IPS DF 6.9 (cell line): ENCODE data around the gene CREB3L1.

Source experiments
- DNase-seq: peaks from one replicate; pipeline ENCODE4 v3.0.0-alpha.2; 2013; ENCODE audit warnings: low read depth, low spot score
- H3K27ac ChIP-seq: one replicate; pipeline ENCODE4 v1.5.1; 2013; ENCODE audit warnings: low read length, control low read depth
- H3K27me3 ChIP-seq: 2 replicates; pipeline ENCODE4 v1.6.1; 2013; ENCODE audit warnings: mild to moderate bottlenecking, low read length; ENCODE audit not compliant: control insufficient read depth, insufficient read depth
- H3K36me3 ChIP-seq: 2 replicates; pipeline ENCODE4 v1.6.1; 2013; ENCODE audit warnings: low read length; ENCODE audit not compliant: control insufficient read depth, insufficient read depth
- H3K4me1 ChIP-seq: 2 replicates; pipeline ENCODE4 v1.6.1; 2013; ENCODE audit warnings: low read length; ENCODE audit not compliant: control insufficient read depth, insufficient read depth
- H3K4me3 ChIP-seq: 2 replicates; pipeline ENCODE4 v1.5.1; 2013; ENCODE audit warnings: mild to moderate bottlenecking, low read length
- H3K9me3 ChIP-seq: 2 replicates; pipeline ENCODE4 v1.6.1; 2013; ENCODE audit warnings: low read length, inconsistent platforms; ENCODE audit not compliant: control insufficient read depth, insufficient read depth
- WGBS: extraction: QIAGEN DNeasy Blood & Tissue Kit; methylation state at CpG from one replicate; pipeline ENCODE4 v1.1.7; 2013; ENCODE audit warnings: mixed read lengths, missing lambda C conversion rate; ENCODE audit not compliant: insufficient read length, insufficient coverage; 5-methylcytosine and 5-hydroxymethylcytosine counted together

CREB3L1 gene

DNA sequence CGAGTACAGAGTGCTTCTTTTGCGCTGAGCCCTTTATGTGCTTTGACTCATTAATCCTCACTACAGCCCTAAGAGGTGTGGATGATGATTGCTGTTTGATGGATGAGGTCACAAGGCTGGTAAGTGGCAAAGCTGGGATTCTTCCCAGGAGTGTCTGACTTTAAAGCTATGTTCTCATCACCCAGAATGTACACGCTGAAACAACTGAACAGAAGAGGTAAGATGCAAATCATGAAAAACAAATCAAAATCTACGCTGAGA, 37.7 kb upstream of the CREB3L1 start:
- H3K27me3 ChIP-seq, result peaks cover 4% of the 10 kb centered on the region; the same call in 1 of the 2 replicates
- no CpG with 5 or more reads among the region's 4 CpGs for WGBS
- no peak overlapping the region for H3K4me3 ChIP-seq
- no peaks in the 10 kb centered on the region for H3K9me3 ChIP-seq
- DNase-seq, result no peak
- no peaks in the 10 kb centered on the region for H3K36me3 ChIP-seq
- H3K4me1 ChIP-seq, result peaks cover 6% of the 10 kb centered on the region; the same call in 1 of the 2 replicates
- no peak overlapping the region for H3K27ac ChIP-seq

DNA sequence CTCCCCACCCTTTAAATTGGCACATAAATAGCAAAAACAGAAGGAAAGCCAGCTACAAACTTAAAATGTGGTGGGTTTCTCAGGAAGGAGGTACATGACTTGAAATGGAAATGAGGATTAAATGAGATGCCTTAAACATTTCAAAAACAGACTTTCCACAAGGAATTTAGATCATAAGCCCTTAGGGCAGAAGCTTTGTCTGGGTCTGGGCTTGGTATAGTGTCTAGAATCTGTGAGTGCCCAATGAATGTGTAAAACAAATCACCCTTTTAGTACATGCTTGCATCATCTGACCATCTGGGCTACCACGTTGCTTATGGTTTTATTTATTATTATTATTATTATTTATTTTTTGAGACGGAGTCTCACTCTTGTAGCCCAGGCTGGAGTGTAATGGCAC, 37.1 kb upstream of the CREB3L1 start:
- Histone ChIP-seq H3K9me3 (no peaks in the 10 kb centered on the region), H3K36me3 (no peaks in the 10 kb centered on the region), H3K27ac (no peak overlapping the region), H3K27me3 (peaks cover 4% of the 10 kb centered on the region; the same call in 1 of the 2 replicates), H3K4me3 (no peak overlapping the region), H3K4me1 (peaks cover 6% of the 10 kb centered on the region; the same call in 1 of the 2 replicates)
- WGBS, result no CpG with 5 or more reads among the region's 2 CpGs
- DNase-seq, result no peak

DNA sequence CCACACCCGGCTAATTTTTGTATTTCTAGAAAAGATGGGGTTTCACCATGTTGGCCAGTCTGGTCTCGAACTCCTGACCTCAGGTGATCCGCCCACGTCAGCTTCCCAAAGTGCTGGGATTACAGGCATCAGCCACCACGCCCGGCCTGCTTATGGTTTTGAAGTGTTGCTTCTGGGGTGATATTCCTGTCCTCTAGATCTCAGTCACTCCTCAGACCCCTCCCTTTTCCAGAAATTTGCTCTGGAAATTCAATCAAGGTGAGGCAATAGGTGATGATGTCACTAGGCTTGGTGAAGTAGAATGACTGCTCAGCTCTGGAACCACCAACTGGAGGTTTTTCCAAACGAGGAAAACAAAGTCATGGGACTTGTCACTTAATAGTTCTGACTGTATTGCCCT, 36.6 kb upstream of the CREB3L1 start:
- Histone ChIP-seq H3K4me1 (peaks cover 6% of the 10 kb centered on the region; the same call in 1 of the 2 replicates), H3K27me3 (peaks cover 4% of the 10 kb centered on the region; the same call in 1 of the 2 replicates), H3K27ac (no peak overlapping the region), H3K9me3 (no peaks in the 10 kb centered on the region), H3K36me3 (no peaks in the 10 kb centered on the region), H3K4me3 (no peak overlapping the region)
- no CpG with 5 or more reads among the region's 7 CpGs for WGBS
- no peak for DNase-seq

DNA sequence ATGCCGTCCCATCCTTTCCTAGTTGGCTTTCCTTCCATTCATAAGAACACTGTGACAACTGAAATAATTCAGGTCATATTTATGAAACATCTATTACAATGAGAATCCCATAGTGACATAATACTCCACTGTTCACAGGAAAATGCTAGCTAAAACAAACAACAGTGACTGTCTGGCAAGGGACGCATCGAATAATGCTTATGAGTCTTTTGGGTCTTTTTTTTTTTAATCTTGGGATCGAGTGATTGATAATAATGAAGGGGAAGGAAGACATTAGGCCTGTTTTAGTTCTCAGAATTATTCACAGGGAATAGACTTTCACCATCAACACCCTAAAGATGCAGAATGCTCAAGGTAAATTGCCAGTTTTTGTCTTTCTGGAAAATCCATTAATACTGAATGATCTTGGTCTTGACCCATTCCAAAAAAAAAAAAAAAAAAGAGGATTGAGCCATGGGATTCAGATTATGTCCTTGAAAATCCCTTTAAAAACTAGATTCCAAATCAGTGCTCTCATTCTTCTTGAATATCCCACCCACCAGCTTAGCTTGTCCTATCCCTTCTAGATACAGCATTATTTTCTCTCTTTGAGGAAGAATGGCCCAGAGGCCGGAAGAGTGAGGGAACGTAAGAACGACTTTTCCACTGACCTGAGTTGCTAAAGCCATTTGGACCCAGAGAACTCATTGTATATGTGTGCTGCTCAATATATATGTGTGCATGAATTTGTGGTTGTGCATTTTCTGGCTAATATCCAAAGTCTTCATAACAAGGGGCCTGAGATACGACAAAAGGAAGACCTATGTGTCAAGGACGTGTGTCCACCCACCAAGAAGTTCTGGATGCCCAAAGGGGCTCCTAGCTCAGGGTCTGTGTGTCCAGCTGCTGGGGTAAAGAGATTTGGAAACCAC, 35.2 kb upstream of the CREB3L1 start:
- Histone ChIP-seq H3K27ac (no peak overlapping the region), H3K36me3 (no peaks in the 10 kb centered on the region), H3K4me1 (peaks cover 4% of the 10 kb centered on the region; the same call in 1 of the 2 replicates), H3K9me3 (no peaks in the 10 kb centered on the region), H3K4me3 (no peak overlapping the region; the same call in 1 of the 2 replicates), H3K27me3 (peaks cover 4% of the 10 kb centered on the region; the same call in 1 of the 2 replicates)
- WGBS, result no CpG with 5 or more reads among the region's 9 CpGs
- no peak for DNase-seq

DNA sequence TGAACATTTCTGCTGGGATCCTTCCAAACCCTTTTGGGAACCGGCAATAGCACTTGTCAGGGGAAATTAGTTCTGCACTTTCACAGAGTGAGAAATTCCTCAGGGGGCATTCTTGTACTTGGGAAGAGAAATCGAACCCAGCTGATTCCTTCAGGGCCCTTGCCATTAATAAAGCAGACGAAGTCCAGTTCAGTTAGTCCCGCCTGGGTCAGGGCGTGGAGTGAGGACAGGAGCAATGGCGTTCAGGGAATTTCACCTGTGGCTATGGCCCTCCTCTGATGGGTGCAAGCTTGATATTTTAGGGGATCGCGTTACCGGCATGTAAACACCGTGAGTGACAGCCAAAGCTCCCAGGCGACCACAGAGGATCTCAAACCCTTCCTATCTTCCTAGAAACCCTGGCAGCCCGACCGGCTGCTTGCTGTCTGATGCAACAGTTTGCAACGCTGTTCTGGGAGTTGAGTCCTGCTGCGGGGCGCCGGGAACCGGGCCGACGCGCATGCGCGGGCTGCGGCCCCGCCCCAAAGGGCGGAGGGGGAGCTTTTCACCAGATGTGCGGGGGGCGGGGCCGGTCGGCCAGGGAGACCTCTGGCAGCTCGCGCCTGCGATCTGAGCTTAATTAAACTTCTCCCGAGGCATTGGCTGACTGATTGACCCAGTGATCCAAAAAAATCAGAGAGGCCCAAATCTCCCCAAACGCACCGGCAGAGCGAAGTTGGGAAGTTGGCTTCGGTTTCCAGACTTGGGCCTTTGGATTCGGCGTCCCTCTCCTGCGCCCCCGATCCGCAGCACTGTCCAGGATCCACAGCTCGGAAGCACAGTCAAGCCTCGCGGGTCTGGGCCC, 34.3 kb upstream of the CREB3L1 start:
- peak overlapping the region; percentile 43; the same call in 1 of the 2 replicates for H3K4me3 ChIP-seq
- no CpG with 5 or more reads among the region's 46 CpGs for WGBS
- no peaks in the 10 kb centered on the region for H3K36me3 ChIP-seq
- no peaks in the 10 kb centered on the region for H3K9me3 ChIP-seq
- H3K27ac ChIP-seq, result no peak overlapping the region
- peaks cover 4% of the 10 kb centered on the region; the same call in 1 of the 2 replicates for H3K4me1 ChIP-seq
- no peak for DNase-seq
- peaks cover 4% of the 10 kb centered on the region; the same call in 1 of the 2 replicates for H3K27me3 ChIP-seq

DNA sequence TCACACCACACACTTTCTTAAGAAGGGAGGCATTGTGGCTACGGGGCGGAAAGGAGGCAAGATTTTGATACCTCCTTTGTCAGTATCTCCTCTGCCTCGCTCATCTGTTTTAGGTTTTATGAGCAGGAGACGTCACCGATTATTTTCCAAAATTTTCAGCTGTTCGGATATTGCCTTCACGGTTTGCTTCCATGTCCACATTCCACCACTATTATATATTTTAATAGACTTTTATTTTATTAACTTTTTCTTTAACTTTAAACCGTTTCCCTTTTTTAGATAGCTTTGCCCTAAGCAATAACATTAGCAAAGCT, 33.7 kb upstream of the CREB3L1 start:
- DNase-seq, result no peak
- Histone ChIP-seq H3K4me3 (peak overlapping the region; percentile 43; the same call in 1 of the 2 replicates), H3K9me3 (no peaks in the 10 kb centered on the region), H3K4me1 (peaks cover 5% of the 10 kb centered on the region; the same call in 1 of the 2 replicates), H3K27me3 (peaks cover under 1% of the 10 kb centered on the region; the same call in 1 of the 2 replicates), H3K36me3 (no peaks in the 10 kb centered on the region), H3K27ac (no peak overlapping the region)
- whole genome bisulfite sequencing, result 100% methylated on average over 1 of the region's 8 CpGs

DNA sequence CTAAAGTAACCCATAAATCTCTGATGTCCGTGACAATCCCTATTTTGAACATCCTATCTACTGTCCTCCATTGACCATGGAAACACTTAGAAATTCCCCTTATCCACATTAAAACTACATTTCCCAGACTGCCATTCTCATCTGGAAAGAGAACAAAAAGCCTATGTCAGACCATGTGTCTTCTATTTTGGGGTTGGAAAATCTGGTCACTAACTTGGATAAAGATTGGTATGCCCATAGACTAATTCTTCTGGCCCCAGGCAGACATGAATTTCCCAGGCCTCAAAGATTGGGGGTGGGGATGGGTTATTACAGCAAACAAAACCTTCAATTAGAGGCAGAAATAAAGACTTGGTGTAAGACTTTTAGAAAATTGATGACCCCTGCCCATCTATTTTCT, 30.9 kb upstream of the CREB3L1 start:
- H3K9me3 ChIP-seq, result no peaks in the 10 kb centered on the region
- peaks cover 6% of the 10 kb centered on the region; the same call in 1 of the 2 replicates for H3K4me1 ChIP-seq
- WGBS, result no CpG with 5 or more reads among the region's 1 CpG
- H3K27ac ChIP-seq, result no peak overlapping the region
- H3K4me3 ChIP-seq, result no peak overlapping the region
- DNase-seq, result no peak
- no peaks in the 10 kb centered on the region for H3K36me3 ChIP-seq
- H3K27me3 ChIP-seq, result no peaks in the 10 kb centered on the region

DNA sequence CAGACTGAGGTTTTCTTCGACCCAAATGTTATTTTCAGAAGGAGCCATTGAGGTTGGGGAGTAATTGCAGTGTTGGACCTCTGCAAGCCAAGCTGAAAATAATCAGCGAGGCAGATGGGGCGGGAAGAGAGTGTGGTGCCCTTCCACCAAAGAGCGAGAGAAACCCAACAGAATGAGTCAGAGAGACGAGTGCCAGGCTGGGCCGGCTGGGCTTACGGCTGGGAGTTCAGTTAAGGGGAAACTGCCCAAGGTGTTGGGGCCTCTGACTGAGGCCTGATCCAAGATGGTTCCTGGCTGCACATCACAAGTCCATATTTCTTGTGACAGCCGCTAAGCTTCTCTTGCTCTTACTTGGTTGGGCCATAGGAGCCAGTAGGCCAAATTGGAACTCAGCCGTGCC, 30.4 kb upstream of the CREB3L1 start:
- peaks cover 6% of the 10 kb centered on the region; the same call in 1 of the 2 replicates for H3K4me1 ChIP-seq
- no peak for DNase-seq
- no peaks in the 10 kb centered on the region for H3K27me3 ChIP-seq
- no peak overlapping the region for H3K27ac ChIP-seq
- WGBS, result no CpG with 5 or more reads among the region's 9 CpGs
- no peaks in the 10 kb centered on the region for H3K36me3 ChIP-seq
- no peaks in the 10 kb centered on the region for H3K9me3 ChIP-seq
- no peak overlapping the region for H3K4me3 ChIP-seq

DNA sequence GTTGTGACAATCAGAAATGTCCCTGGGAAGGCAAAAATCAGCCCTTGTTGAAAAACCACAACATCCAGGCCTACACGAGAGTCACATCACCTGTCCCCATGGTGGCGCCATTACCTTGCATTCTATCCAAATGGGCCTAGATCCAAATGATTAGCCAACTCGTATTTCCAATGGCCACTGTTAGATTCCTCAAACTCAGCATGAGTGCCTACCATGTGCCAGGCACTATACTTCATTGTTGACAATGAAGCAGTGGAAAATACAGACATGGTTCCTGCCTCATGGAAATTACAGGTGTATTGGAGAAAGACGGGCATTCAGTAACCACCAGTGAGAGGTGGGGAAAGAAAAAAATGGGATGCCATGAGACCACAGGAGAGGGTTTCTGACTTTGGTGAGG, 29.8 kb upstream of the CREB3L1 start:
- no CpG with 5 or more reads among the region's 4 CpGs for WGBS
- Histone ChIP-seq H3K4me1 (peaks cover 3% of the 10 kb centered on the region; the same call in 1 of the 2 replicates), H3K27me3 (no peaks in the 10 kb centered on the region), H3K36me3 (no peaks in the 10 kb centered on the region), H3K27ac (no peak overlapping the region), H3K9me3 (no peaks in the 10 kb centered on the region), H3K4me3 (no peak overlapping the region)
- DNase-seq, result peak; percentile 87

DNA sequence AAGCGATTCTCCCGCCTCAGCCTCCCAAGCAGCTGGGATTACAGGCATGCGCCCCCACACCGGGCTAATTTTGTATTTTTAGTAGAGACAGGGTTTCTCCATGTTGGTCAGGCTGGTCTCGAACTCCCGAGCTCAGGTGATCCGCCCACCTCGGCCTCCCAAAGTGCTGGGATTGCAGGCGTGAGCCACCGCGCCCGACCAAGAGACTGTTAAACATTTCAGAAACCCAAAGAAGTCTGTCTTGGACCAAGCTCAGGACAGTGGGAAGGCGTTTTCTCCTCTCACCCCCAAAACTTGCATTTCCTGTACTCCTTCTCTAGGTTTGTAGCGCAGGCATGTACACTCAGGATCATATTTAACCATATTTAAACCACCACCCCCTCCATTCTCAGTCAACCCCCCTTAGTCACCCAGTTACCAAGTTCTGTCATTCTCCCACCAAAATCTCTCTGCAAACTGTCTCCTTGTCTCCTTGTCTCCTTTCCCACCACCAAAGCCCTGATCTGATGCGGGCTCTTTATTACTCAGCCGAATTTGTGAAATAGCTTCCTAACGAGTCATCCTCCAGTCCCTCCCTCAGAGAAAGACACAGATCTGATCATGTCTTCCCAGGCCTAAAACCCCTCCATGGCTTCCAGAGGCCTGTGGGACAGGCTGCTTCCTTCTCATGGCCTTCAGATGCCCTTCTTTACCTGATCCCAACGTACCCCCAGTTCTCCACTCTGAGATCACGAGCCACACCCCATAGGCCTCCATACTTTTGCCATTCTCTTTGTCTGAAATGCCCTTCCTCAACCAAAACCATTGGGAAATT, 29.0 kb upstream of the CREB3L1 start:
- no peaks in the 10 kb centered on the region for H3K9me3 ChIP-seq
- WGBS, result no CpG with 5 or more reads among the region's 19 CpGs
- no peaks in the 10 kb centered on the region for H3K36me3 ChIP-seq
- no peaks in the 10 kb centered on the region for H3K27me3 ChIP-seq
- no peak overlapping the region for H3K4me3 ChIP-seq
- peaks cover 3% of the 10 kb centered on the region; the same call in 1 of the 2 replicates for H3K4me1 ChIP-seq
- no peak for DNase-seq
- H3K27ac ChIP-seq, result no peak overlapping the region
